Loucy (cell line): ENCODE results near the gene NCOA4.

Experiments used
- H2AFZ ChIP-seq: fragments of 200-600 bp; sonication (generic); 2 replicates; pipeline ENCODE4 v1.6.0; 2016; ENCODE audit warnings: antibody characterized with exemption, mild to moderate bottlenecking, low read length, moderate library complexity
- H3F3A ChIP-seq: fragments of 200-600 bp; 2 replicates; pipeline ENCODE4 v1.6.0; 2016; ENCODE audit warnings: antibody characterized with exemption, low read depth, mild to moderate bottlenecking
- H3K27me3 ChIP-seq: fragments of 200-600 bp; sonication (generic); 2 replicates; pipeline ENCODE4 v1.6.1; 2014; ENCODE audit warnings: low read length, mild to moderate bottlenecking; ENCODE audit not compliant: insufficient read depth, poor library complexity, severe bottlenecking
- H3K36me3 ChIP-seq: fragments of 200-600 bp; sonication (generic); 2 replicates; pipeline ENCODE4 v1.6.1; 2016; ENCODE audit warnings: low read length; ENCODE audit not compliant: insufficient read depth
- H3K4me1 ChIP-seq: fragments of 200-600 bp; sonication (generic); 2 replicates; pipeline ENCODE4 v1.5.1; 2014; ENCODE audit warnings: low read length, mild to moderate bottlenecking; ENCODE audit not compliant: insufficient read depth, poor library complexity, severe bottlenecking
- H3K4me2 ChIP-seq: fragments of 200-600 bp; sonication (generic); 2 replicates; pipeline ENCODE4 v1.6.0; 2014; ENCODE audit warnings: antibody characterized with exemption, low read length, low read depth, mild to moderate bottlenecking; ENCODE audit not compliant: poor library complexity, severe bottlenecking
- H3K4me3 ChIP-seq: fragments of 200-600 bp; sonication (generic); 2 replicates; pipeline ENCODE4 v1.5.1; 2014; ENCODE audit warnings: low read length, mild to moderate bottlenecking, mixed read lengths; ENCODE audit not compliant: poor library complexity, severe bottlenecking
- H3K79me2 ChIP-seq: fragments of 200-600 bp; sonication (generic); 2 replicates; pipeline ENCODE4 v1.6.1; 2014; ENCODE audit warnings: low read length; ENCODE audit not compliant: insufficient read depth
- H3K9ac ChIP-seq: fragments of 200-600 bp; sonication (generic); 2 replicates; pipeline ENCODE4 v1.6.0; 2014; ENCODE audit warnings: mild to moderate bottlenecking, low read depth, low read length, moderate library complexity; ENCODE audit not compliant: poor library complexity, severe bottlenecking
- H3K9me2 ChIP-seq: fragments of 200-600 bp; sonication (generic); replicated peaks from 2 replicates; pipeline ENCODE4 v1.6.1; 2016; ENCODE audit warnings: low read depth, low read length, mixed read lengths
- H3K9me3 ChIP-seq: fragments of 200-600 bp; sonication (generic); 2 replicates; pipeline ENCODE4 v1.6.1; 2014; ENCODE audit warnings: mild to moderate bottlenecking, antibody characterized with exemption, low read length, low read depth; ENCODE audit not compliant: insufficient read depth
- H4K20me1 ChIP-seq: fragments of 200-600 bp; sonication (generic); 2 replicates; pipeline ENCODE4 v1.6.0; 2014; ENCODE audit warnings: antibody characterized with exemption, low read length, mild to moderate bottlenecking; ENCODE audit not compliant: insufficient read depth, poor library complexity, severe bottlenecking
- CTCF ChIP-seq: fragments of 200-600 bp; sonication (generic); conservative IDR thresholded peaks from 2 replicates; pipeline ENCODE4 v1.5.1; 2014; ENCODE audit warnings: mild to moderate bottlenecking, antibody characterized with exemption, low read length
- EZH2phosphoT487 ChIP-seq: fragments of 200-600 bp; IDR thresholded peaks from 2 replicates; pipeline ENCODE4 v1.6.1; 2018; ENCODE audit warnings: antibody characterized with exemption, mild to moderate bottlenecking, moderate library complexity, borderline replicate concordance

The NCOA4 gene

DNA sequence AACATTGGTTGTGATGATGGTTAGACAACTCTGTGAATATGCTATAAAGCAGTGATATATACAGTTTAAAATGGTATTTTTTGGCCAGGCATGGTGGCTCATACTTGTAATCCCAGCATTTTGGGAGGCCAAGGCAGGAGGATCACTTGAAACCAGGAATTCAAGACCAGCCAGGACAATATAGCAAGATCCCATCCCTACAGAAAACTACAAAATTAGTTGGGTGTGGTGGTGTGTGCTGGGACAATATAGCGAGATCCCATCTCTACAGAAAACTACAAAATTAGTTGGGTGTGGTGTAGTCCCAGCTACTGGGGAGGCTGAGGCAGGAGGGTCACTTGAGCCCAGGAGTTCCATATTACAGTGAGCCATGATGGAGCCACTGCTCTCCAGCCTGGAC is 43.1 kb upstream of the NCOA4 start:
- Histone ChIP-seq H2AFZ (no peak overlapping the region), H3K4me3 (no peak overlapping the region), H3K79me2 (no peaks in the 10 kb centered on the region), H3K9me3 (no peaks in the 10 kb centered on the region), H3F3A (no peaks in the 10 kb centered on the region), H3K9me2 (no peaks in the 10 kb centered on the region), H4K20me1 (no peaks in the 10 kb centered on the region), H3K27me3 (no peaks in the 10 kb centered on the region), H3K9ac (no peak overlapping the region), H3K36me3 (no peaks in the 10 kb centered on the region), H3K4me1 (peaks cover 27% of the 10 kb centered on the region), H3K4me2 (no peak overlapping the region)
- no peak for TF ChIP-seq CTCF
- TF ChIP-seq EZH2phosphoT487 = no peak

- Histone ChIP-seq H3K4me1 (peaks cover 13% of the 10 kb centered on the region), H4K20me1 (no peaks in the 10 kb centered on the region), H3K9me3 (no peaks in the 10 kb centered on the region), H3K4me2 (peak overlapping the region; percentile 14), H3K79me2 (no peaks in the 10 kb centered on the region), H3K27me3 (no peaks in the 10 kb centered on the region), H3K9me2 (no peaks in the 10 kb centered on the region), H3K9ac (peak overlapping the region; percentile 31), H3K4me3 (no peak overlapping the region), H3F3A (no peaks in the 10 kb centered on the region), H3K36me3 (no peaks in the 10 kb centered on the region), H2AFZ (peak overlapping the region; percentile 88)
- TF ChIP-seq CTCF (no peak), EZH2phosphoT487 (no peak)
Measured at GRCh38 chr10:46070749-46071148, 40.3 kb upstream of the NCOA4 start.

GRCh38 chr10:46069771-46070463 is 39.5 kb upstream of the NCOA4 start:
- Histone ChIP-seq H3K9me2 (no peaks in the 10 kb centered on the region), H2AFZ (peak overlapping the region; percentile 88), H3K9me3 (no peaks in the 10 kb centered on the region), H3K4me1 (peaks cover 13% of the 10 kb centered on the region), H3K79me2 (no peaks in the 10 kb centered on the region), H3K4me2 (peak overlapping the region; percentile 14), H3K4me3 (no peak overlapping the region), H3K27me3 (no peaks in the 10 kb centered on the region), H3F3A (no peaks in the 10 kb centered on the region), H4K20me1 (no peaks in the 10 kb centered on the region), H3K36me3 (no peaks in the 10 kb centered on the region), H3K9ac (peak overlapping the region; percentile 31)
- TF ChIP-seq CTCF (no peak), EZH2phosphoT487 (no peak)
